HepG2 (cell line): ENCODE measurements around the gene PFDN5. TPM values are rescaled to one million over a fixed set of nuclear protein-coding genes. Genes with fewer than 3 reads are reported as not detected.

ENCODE experiments used
- ASH2L ChIP-seq: fragments of 300-600, 200-600 bp; sonication (generic); IDR thresholded peaks from 2 replicates; pipeline ENCODE4 v1.7.0; 2017; ENCODE audit warnings: low read depth, mild to moderate bottlenecking, moderate library complexity, mixed read lengths, low read length; ENCODE audit not compliant: insufficient read length
- BORCS8-MEF2B ChIP-seq: sonication (generic); formaldehyde crosslinking; IDR thresholded peaks from 2 replicates; pipeline ENCODE4 v1.8.0; 2022; ENCODE audit warnings: mild to moderate bottlenecking, missing genetic modification reagents
- HNF1B ChIP-seq: sonication (generic); formaldehyde crosslinking; IDR thresholded peaks from 2 replicates; pipeline ENCODE4 v1.5.1; 2020; ENCODE audit warnings: mild to moderate bottlenecking, moderate library complexity, missing genetic modification reagents
- HOXA3 ChIP-seq: sonication (generic); formaldehyde crosslinking; IDR thresholded peaks from 2 replicates; pipeline ENCODE4 v1.5.0; 2020; ENCODE audit warnings: missing genetic modification reagents
- MEIS2 ChIP-seq: sonication (generic); formaldehyde crosslinking; IDR thresholded peaks from 2 replicates; pipeline ENCODE4 v1.9.0; 2021; ENCODE audit warnings: mild to moderate bottlenecking, missing genetic modification reagents
- MIER3 ChIP-seq: IDR thresholded peaks from 2 replicates; pipeline ENCODE4 v1.6.1; 2016; ENCODE audit warnings: missing compliant biosample characterization, borderline replicate concordance
- PPARG ChIP-seq: conservative IDR thresholded peaks from 2 replicates; pipeline ENCODE4 v1.6.1; 2016; ENCODE audit warnings: missing biosample characterization, missing genetic modification reagents
- RARA ChIP-seq: IDR thresholded peaks from 2 replicates; pipeline ENCODE4 v1.6.1; 2016; ENCODE audit warnings: missing genetic modification reagents, missing compliant biosample characterization
- RARG ChIP-seq: sonication (generic); formaldehyde crosslinking; IDR thresholded peaks from 2 replicates; pipeline ENCODE4 v1.4.0; 2020; ENCODE audit warnings: low read depth, mild to moderate bottlenecking, missing genetic modification reagents
- RBM39 ChIP-seq: fragments of 200-400 bp; formaldehyde crosslinking; IDR thresholded peaks from one replicate; pipeline ENCODE4 v1.6.1; 2018; ENCODE audit warnings: antibody characterized with exemption, mild to moderate bottlenecking, low read depth, low read length; ENCODE audit not compliant: poor library complexity, severe bottlenecking
- REPIN1 ChIP-seq: sonication (generic); formaldehyde crosslinking; IDR thresholded peaks from 2 replicates; pipeline ENCODE4 v1.8.0; 2022; ENCODE audit warnings: missing genetic modification reagents, low read depth, mild to moderate bottlenecking, borderline replicate concordance
- SAP130 ChIP-seq: IDR thresholded peaks from 2 replicates; pipeline ENCODE4 v1.6.1; 2016; ENCODE audit warnings: low read depth
- SNAI1 ChIP-seq: sonication (generic); formaldehyde crosslinking; IDR thresholded peaks from 2 replicates; pipeline ENCODE4 v1.5.0; 2020; ENCODE audit warnings: mild to moderate bottlenecking, missing genetic modification reagents, borderline replicate concordance
- TFE3 ChIP-seq: IDR thresholded peaks from 2 replicates; pipeline ENCODE4 v1.6.1; 2016
- ZNF251 ChIP-seq: sonication (generic); formaldehyde crosslinking; IDR thresholded peaks from 2 replicates; pipeline ENCODE4 v1.9.0; 2021; ENCODE audit warnings: mild to moderate bottlenecking, missing genetic modification reagents
- ZNF326 ChIP-seq: sonication (generic); formaldehyde crosslinking; IDR thresholded peaks from 2 replicates; pipeline ENCODE4 v1.4.0; 2020; ENCODE audit warnings: missing genetic modification reagents, borderline replicate concordance
- ZNF768 ChIP-seq: sonication (generic); formaldehyde crosslinking; IDR thresholded peaks from 2 replicates; pipeline ENCODE4 v1.4.0; 2020; ENCODE audit warnings: missing genetic modification reagents
- ZZZ3 ChIP-seq: sonication (generic); formaldehyde crosslinking; IDR thresholded peaks from 2 replicates; pipeline ENCODE4 v1.4.0; 2020; ENCODE audit warnings: missing genetic modification reagents, mild to moderate bottlenecking, borderline replicate concordance
- polyA plus RNA-seq, 8 experiments: library from polyadenylated mRNA; depleted of rRNA in 3 of 8; stranded (reverse) in 7 of 8; unstranded in 1 of 8; fragments of >200 nt; fragmentation: Illumina TruSeq in 4 of 8; extraction: Trizol in 4 of 8; gene quantifications; 2 replicates each; pipeline versions ENCODE4 v1.2.1 to v1.2.3, GENCODE V29; 2011 to 2016; ENCODE audit warnings: low read depth in 4 of 8, missing spikeins in 1 of 8, mixed read lengths in 1 of 8; ENCODE audit not compliant: insufficient read depth in 1 of 8
- total RNA-seq, 5 experiments: library from RNA; depleted of rRNA; stranded (reverse); fragments of >200 nt; fragmentation: Illumina TruSeq; extraction: Trizol; gene quantifications; 2 replicates each; pipeline ENCODE4 v1.2.3, GENCODE V29; 2016; ENCODE audit warnings: low read depth in 1 of 5
- TF ChIP-seq, protein P1 (sequence below): sonication (generic); formaldehyde crosslinking; IDR thresholded peaks from 2 replicates; pipeline ENCODE4 v1.4.0; 2020; ENCODE audit warnings: mild to moderate bottlenecking, missing genetic modification reagents
- TF ChIP-seq, protein P2 (sequence below): sonication (generic); formaldehyde crosslinking; IDR thresholded peaks from 2 replicates; pipeline ENCODE4 v1.8.1; 2022; ENCODE audit warnings: low read depth, mild to moderate bottlenecking, missing genetic modification reagents

Gene PFDN5
- total and polyA plus RNA-seq, 2 of the 13 experiments (the other 11 are each of a cell fraction or from before 2014, with no cell fraction given), result 449 to 462 TPM

DNA sequence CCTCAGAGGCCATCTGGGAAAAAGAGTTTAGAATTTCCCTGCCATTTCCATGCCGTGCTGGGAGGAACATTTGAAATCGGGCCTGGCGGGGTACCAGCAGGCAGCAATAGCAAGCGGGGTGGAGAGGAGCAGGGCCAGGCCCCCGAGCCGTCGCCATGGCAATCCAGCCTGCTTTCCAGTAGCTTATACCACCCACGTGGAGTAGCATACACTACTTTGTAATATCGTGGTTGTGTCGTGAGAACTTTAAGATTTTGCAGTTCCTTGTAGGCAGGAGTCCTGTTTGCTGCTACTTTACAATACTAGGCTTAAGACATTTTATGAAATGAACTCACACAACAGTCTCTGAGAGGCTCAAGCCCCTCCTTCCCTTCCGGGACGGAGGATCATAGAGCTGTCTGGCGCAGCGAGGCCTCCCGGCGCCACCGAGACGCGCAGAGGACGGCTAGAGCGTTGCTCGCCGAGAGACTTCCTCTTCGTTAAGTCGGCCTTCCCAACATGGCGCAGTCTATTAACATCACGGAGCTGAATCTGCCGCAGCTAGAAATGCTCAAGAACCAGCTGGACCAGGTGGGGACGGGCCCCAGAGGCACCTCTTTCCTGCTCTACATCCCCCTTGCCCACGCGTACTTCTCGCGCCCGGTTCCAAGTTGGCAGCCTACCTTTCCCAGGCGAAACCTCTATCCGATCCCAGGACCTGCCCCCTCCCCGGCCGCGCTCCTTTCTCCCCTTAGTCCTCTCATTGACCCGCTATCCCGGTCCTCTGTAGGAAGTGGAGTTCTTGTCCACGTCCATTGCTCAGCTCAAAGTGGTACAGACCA, at the start of gene PFDN5 (continued):
- TF ChIP-seq BORCS8-MEF2B (CRISPR knock-in tag) (peak; percentile 44; the same call in 1 of the 2 replicates), MEIS2 (peak; percentile 75; the same call in 1 of the 2 replicates), HOXA3 (CRISPR knock-in tag) (peak; percentile 88), MIER3 (peak; percentile 90; the same call in 1 of the 2 replicates), REPIN1 (peak; percentile 59; the same call in 1 of the 2 replicates), TFE3 (CRISPR knock-in tag) (peak; percentile 59; the same call in 1 of the 2 replicates), SAP130 (CRISPR knock-in tag) (peak; percentile 98), HNF1B (peak; percentile 15; the same call in 1 of the 2 replicates), PPARG (CRISPR knock-in tag) (0 out of 2 replicates have a peak, but pooled peaks have one; percentile 17), SNAI1 (0 out of 2 replicates have a peak, but pooled peaks have one; percentile 2), ZZZ3 (CRISPR knock-in tag) (peak; percentile 81; the same call in 1 of the 2 replicates), ZNF251 (CRISPR knock-in tag) (no peak), ZNF326 (no peak), RARG (CRISPR knock-in tag) (no peak), ZNF768 (peak; percentile 49; the same call in 1 of the 2 replicates), ASH2L (peak; percentile 82), RBM39 (peak; percentile 53), RARA (CRISPR knock-in tag) (0 out of 2 replicates have a peak, but pooled peaks have one; percentile 13)
- TF ChIP-seq, protein P1, sequence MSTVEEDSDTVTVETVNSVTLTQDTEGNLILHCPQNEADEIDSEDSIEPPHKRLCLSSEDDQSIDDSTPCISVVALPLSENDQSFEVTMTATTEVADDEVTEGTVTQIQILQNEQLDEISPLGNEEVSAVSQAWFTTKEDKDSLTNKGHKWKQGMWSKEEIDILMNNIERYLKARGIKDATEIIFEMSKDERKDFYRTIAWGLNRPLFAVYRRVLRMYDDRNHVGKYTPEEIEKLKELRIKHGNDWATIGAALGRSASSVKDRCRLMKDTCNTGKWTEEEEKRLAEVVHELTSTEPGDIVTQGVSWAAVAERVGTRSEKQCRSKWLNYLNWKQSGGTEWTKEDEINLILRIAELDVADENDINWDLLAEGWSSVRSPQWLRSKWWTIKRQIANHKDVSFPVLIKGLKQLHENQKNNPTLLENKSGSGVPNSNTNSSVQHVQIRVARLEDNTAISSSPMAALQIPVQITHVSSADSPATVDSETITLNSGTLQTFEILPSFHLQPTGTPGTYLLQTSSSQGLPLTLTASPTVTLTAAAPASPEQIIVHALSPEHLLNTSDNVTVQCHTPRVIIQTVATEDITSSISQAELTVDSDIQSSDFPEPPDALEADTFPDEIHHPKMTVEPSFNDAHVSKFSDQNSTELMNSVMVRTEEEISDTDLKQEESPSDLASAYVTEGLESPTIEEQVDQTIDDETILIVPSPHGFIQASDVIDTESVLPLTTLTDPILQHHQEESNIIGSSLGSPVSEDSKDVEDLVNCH (CRISPR knock-in tag), result 0 out of 2 replicates have a peak, but pooled peaks have one; percentile 33
- TF ChIP-seq, protein P2, sequence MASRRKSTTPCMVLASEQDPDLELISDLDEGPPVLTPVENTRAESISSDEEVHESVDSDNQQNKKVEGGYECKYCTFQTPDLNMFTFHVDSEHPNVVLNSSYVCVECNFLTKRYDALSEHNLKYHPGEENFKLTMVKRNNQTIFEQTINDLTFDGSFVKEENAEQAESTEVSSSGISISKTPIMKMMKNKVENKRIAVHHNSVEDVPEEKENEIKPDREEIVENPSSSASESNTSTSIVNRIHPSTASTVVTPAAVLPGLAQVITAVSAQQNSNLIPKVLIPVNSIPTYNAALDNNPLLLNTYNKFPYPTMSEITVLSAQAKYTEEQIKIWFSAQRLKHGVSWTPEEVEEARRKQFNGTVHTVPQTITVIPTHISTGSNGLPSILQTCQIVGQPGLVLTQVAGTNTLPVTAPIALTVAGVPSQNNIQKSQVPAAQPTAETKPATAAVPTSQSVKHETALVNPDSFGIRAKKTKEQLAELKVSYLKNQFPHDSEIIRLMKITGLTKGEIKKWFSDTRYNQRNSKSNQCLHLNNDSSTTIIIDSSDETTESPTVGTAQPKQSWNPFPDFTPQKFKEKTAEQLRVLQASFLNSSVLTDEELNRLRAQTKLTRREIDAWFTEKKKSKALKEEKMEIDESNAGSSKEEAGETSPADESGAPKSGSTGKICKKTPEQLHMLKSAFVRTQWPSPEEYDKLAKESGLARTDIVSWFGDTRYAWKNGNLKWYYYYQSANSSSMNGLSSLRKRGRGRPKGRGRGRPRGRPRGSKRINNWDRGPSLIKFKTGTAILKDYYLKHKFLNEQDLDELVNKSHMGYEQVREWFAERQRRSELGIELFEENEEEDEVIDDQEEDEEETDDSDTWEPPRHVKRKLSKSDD (CRISPR knock-in tag), result 0 out of 2 replicates have a peak, but pooled peaks have one; percentile 74
